Activated T-cell treated with anti-CD3 and anti-CD28 coated beads, Interleukin-2, amount 50 U/mL, for 4 hours (primary cell): ENCODE data around the gene ZNF211. TPM values are rescaled to one million over a fixed set of nuclear protein-coding genes. Genes with fewer than 3 reads are reported as not detected.

Experiments
- ATAC-seq, 2 donors: fragments of 200-7000 bp; cut with Tn5 transposase; one replicate each; pipeline ENCODE4 v1.10.0; 2021
- DNase-seq: peaks from one replicate; pipeline ENCODE4 v3.0.0-alpha.2; 2020
- H3K27me3 Mint-ChIP-seq: one replicate; pipeline ENCODE4 v1.8.0; 2021; ENCODE audit warnings: low read depth, mixed read lengths
- H3K36me3 Mint-ChIP-seq: one replicate; pipeline ENCODE4 v1.8.0; 2022; ENCODE audit warnings: mixed read lengths; ENCODE audit not compliant: insufficient read depth
- H3K4me1 Mint-ChIP-seq: one replicate; pipeline ENCODE4 v1.8.0; 2021; ENCODE audit warnings: low read depth, mixed read lengths
- H3K4me3 Mint-ChIP-seq: one replicate; pipeline ENCODE4 v1.8.0; 2021; ENCODE audit warnings: mild to moderate bottlenecking, moderate library complexity, mixed read lengths
- H3K9me3 Mint-ChIP-seq: one replicate; pipeline ENCODE4 v1.8.0; 2021; ENCODE audit warnings: mixed read lengths
- total RNA-seq, 3 donors: library from RNA; stranded (reverse); gene quantifications; one replicate each; pipeline ENCODE4 v1.2.1, GENCODE V29; 2021

ZNF211 gene
- total RNA-seq, 3 donors from 2014 or later: 4.1 to 4.5 (median 4.4) TPM

DNA sequence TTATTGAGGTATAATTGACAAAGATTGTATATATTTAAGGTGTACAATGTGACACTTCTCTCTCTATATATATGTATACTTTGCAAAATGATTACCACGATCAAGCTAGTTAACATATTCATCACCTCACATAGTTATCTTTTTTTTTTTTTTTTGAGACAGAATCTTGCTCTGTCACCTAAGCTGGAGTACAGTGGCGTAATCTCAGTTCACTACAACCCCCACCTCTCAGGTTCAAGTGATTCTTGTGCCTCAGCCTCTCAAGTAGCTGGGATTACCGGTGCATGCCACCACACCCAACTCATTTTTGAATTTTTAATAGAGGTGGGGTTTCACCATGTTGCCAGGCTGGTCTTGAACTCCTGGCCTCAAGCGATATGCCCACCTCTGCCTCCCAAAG lies 39.5 kb downstream of the ZNF211 start:
- Mint-ChIP-seq H3K36me3 (no peaks in the 10 kb centered on the region), H3K9me3 (peaks cover 13% of the 10 kb centered on the region), H3K4me1 (no peaks in the 10 kb centered on the region), H3K27me3 (peaks cover 37% of the 10 kb centered on the region), H3K4me3 (no peak overlapping the region)
- no peak for DNase-seq
- no peak for ATAC-seq

DNA sequence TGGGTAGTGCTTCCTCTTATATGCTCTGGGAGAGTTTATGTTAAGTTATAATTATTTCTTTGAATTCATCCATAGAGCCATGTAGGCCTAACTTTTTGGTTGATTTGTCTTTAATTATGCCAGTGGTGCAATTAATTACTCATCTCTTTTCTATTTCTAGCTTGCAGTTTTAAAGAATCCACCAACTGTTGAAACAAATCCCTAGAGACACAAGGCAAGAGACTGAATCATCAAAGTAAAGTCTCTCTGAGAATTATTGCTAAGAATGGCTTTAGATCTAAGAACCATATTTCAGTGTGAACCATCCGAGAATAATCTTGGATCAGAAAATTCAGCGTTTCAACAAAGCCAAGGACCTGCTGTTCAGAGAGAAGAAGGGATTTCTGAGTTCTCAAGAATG lies 42.9 kb downstream of the ZNF211 start:
- no peaks in the 10 kb centered on the region for H3K4me1 Mint-ChIP-seq
- H3K27me3 Mint-ChIP-seq: peaks cover 27% of the 10 kb centered on the region
- peaks cover 15% of the 10 kb centered on the region for H3K9me3 Mint-ChIP-seq
- H3K36me3 Mint-ChIP-seq: no peaks in the 10 kb centered on the region
- ATAC-seq: no peak
- H3K4me3 Mint-ChIP-seq: no peak overlapping the region
- DNase-seq: no peak

DNA sequence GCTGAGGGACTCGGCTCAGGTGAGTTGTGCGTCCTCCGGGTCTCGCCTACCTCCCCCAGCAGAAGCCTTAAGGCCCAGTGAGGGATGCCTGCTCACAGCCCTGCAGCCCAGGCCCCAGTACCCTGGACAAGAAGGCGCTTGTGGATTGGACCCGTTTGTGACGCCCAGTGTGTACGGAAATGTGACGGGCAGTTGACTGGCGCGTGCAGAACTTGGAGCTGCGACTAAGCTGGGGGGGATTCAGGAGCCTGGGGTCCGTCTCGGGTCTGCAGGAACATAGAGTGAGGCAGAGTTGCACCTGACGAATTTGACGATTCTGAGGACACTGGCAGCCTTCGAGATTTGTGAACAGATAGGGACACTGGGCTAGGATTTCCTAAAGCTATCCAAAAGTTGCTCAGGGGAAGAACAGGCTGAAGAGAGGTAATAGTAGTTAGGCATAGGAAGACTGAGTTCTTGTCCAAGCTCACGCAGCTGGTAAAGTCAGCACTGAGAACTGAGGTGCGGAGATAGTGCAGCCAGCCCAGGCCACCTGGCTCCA lies 49.3 kb downstream of the ZNF211 start:
- Mint-ChIP-seq H3K9me3 (peaks cover 51% of the 10 kb centered on the region), H3K36me3 (peaks cover 56% of the 10 kb centered on the region), H3K27me3 (no peaks in the 10 kb centered on the region), H3K4me1 (peaks cover 37% of the 10 kb centered on the region), H3K4me3 (peak overlapping the region; percentile 97)
- no peak for DNase-seq
- no peak for ATAC-seq

DNA sequence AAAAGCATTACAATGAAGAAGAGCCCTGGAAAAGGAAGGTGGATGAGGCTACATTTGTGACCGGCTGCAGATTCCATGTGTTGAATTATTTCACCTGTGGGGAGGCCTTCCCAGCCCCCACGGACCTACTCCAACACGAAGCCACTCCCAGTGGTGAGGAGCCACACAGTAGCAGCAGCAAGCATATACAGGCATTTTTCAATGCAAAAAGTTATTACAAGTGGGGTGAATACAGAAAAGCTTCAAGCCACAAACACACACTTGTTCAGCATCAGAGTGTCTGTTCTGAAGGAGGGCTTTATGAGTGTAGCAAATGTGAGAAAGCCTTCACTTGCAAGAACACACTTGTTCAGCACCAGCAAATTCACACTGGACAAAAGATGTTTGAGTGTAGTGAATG lies 53.8 kb downstream of the ZNF211 start:
- peaks cover 33% of the 10 kb centered on the region for H3K4me1 Mint-ChIP-seq
- peaks cover 65% of the 10 kb centered on the region for H3K9me3 Mint-ChIP-seq
- DNase-seq (no peak), ATAC-seq (no peak)
- H3K36me3 Mint-ChIP-seq: peaks cover 84% of the 10 kb centered on the region
- no peaks in the 10 kb centered on the region for H3K27me3 Mint-ChIP-seq
- H3K4me3 Mint-ChIP-seq: no peak overlapping the region

DNA sequence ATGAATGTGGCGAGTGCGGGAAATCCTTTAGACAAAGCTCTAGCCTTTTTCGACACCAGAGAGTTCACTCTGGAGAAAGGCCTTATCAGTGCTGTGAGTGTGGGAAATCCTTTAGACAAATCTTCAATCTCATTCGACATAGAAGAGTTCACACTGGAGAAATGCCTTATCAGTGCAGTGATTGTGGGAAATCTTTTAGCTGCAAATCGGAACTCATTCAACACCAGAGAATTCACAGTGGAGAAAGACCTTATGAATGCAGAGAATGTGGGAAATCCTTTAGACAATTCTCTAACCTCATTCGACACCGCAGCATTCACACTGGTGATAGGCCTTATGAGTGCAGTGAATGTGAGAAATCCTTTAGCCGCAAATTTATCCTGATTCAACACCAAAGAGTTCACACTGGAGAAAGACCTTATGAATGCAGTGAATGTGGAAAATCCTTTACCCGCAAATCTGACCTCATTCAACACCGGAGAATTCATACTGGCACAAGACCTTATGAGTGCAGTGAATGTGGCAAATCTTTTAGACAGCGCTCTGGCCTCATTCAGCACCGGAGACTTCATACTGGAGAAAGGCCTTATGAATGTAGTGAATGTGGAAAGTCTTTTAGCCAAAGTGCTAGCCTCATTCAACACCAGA lies 54.5 kb downstream of the ZNF211 start:
- DNase-seq: no peak
- ATAC-seq: no peak
- no peaks in the 10 kb centered on the region for H3K27me3 Mint-ChIP-seq
- H3K9me3 Mint-ChIP-seq: peaks cover 61% of the 10 kb centered on the region
- H3K36me3 Mint-ChIP-seq: peaks cover 78% of the 10 kb centered on the region
- no peak overlapping the region for H3K4me3 Mint-ChIP-seq
- H3K4me1 Mint-ChIP-seq: peaks cover 26% of the 10 kb centered on the region

DNA sequence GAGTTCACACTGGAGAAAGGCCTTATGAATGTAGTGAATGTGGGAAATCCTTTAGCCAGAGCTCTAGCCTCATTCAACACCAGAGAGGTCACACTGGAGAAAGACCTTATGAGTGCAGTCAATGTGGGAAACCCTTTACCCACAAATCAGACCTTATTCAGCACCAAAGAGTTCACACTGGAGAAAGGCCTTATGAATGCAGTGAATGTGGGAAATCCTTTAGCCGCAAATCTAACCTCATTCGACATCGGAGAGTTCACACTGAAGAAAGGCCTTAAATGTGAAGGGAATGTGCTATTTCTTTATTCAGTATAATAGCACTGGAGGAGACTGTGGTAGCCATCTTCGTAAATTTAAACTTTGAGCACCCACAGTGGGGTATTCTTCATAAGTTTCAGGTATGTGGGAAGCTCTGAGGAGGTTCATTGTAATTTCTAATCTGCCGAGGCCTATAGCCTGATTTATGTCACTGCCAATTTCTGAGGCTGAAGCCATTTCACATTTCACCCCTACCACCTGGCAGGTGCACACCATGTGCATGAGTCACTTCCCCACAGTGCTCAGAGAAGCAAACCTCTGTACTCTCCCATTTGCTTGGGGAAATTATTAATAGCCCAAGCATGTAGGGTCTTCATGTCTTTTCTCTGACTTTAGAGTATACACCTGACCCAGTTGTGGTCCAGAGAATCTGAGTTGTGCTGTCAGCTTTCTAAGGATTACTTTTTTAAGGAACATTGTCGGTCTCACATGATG lies 55.2 kb downstream of the ZNF211 start:
- Mint-ChIP-seq H3K36me3 (peaks cover 76% of the 10 kb centered on the region), H3K4me1 (peaks cover 19% of the 10 kb centered on the region), H3K4me3 (no peak overlapping the region), H3K9me3 (peaks cover 60% of the 10 kb centered on the region), H3K27me3 (no peaks in the 10 kb centered on the region)
- ATAC-seq: no peak
- no peak for DNase-seq

DNA sequence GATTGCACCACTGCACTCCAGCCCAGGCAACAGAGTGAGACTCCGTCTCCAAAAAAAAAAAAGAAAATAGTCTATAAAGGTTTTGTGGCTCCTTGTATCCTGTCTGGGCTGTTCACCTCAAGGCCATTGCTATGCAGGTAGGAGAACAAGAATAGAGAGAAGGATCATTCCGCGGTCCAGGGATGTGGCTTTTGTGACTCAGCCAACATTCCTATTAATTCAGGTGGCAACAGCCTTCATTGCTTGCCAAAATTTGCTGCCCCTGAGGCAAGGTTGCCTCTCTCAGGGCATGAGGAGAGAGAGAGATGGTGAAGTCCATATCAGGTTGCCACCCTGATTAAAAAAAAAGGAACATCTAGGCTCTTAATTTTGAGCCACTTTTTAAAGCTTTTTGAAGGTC lies 56.8 kb downstream of the ZNF211 start:
- DNase-seq (no peak), ATAC-seq (no peak)
- peaks cover 58% of the 10 kb centered on the region for H3K9me3 Mint-ChIP-seq
- H3K4me1 Mint-ChIP-seq: peaks cover 3% of the 10 kb centered on the region
- H3K27me3 Mint-ChIP-seq: no peaks in the 10 kb centered on the region
- peaks cover 69% of the 10 kb centered on the region for H3K36me3 Mint-ChIP-seq
- H3K4me3 Mint-ChIP-seq: no peak overlapping the region

Other genes with a start within 250 kb of the ZNF211 start
- gene ZNF548, start 243.3 kb upstream of the ZNF211 start, total RNA-seq: 10 to 100 TPM in 1 of 3 donors, 1 to 10 TPM in 2; 6.3 to 10.7 (median 8.7) TPM
- gene ZNF17, start 222.0 kb upstream of the ZNF211 start, total RNA-seq: 10 to 100 TPM in 2 of 3 donors, 1 to 10 TPM in 1; 8.9 to 11.1 (median 10.8) TPM
- gene ZNF749, start 197.8 kb upstream of the ZNF211 start, total RNA-seq: 10 to 100 TPM; 23.2 to 32.8 (median 26.5) TPM
- under 1 TPM in 1 of 3 donors, not detected in 2; 0.08 TPM for gene VN1R1, start 176.0 kb upstream of the ZNF211 start, total RNA-seq
- gene ZNF772, start 155.6 kb upstream of the ZNF211 start, total RNA-seq: 1 to 10 TPM; 3.1 to 3.7 (median 3.2) TPM
- gene ZNF419, start 145.4 kb upstream of the ZNF211 start, total RNA-seq: 1 to 10 TPM; 3.3 to 4.2 (median 3.9) TPM
- 1 to 10 TPM; 4.5 to 4.6 (median 4.5) TPM for gene ZNF773, start 133.2 kb upstream of the ZNF211 start, total RNA-seq
- 1 to 10 TPM; 3.2 to 4.1 (median 3.8) TPM for gene ZNF549, start 105.8 kb upstream of the ZNF211 start, total RNA-seq
- gene ZNF550, start 73.3 kb upstream of the ZNF211 start, total RNA-seq: 10 to 100 TPM in 1 of 3 donors, 1 to 10 TPM in 2; 8.3 to 10.9 (median 8.7) TPM
- gene ZNF416, start 54.3 kb upstream of the ZNF211 start, total RNA-seq: 1 to 10 TPM; 2.8 to 2.9 (median 2.8) TPM
- gene ZIK1, start 49.0 kb upstream of the ZNF211 start, total RNA-seq: 1 to 10 TPM; 3.7 to 5.6 (median 5.1) TPM
- 1 to 10 TPM; 4.7 to 7.7 (median 4.9) TPM for gene ZNF530, start 33.3 kb upstream of the ZNF211 start, total RNA-seq
- 10 to 100 TPM; 13.7 to 18.9 (median 13.7) TPM for gene ZNF134, start 18.9 kb upstream of the ZNF211 start, total RNA-seq
- not detected for gene ZSCAN4, start 35.8 kb downstream of the ZNF211 start, total RNA-seq
- 1 to 10 TPM; 8.7 to 9.7 (median 9.2) TPM for gene ZNF551, start 48.8 kb downstream of the ZNF211 start, total RNA-seq
- 1 to 10 TPM; 1.3 to 2.1 (median 1.6) TPM for gene ZNF154, start 76.0 kb downstream of the ZNF211 start, total RNA-seq
- gene ZNF671, start 94.5 kb downstream of the ZNF211 start, total RNA-seq: 1 to 10 TPM; 4.0 to 6.9 (median 5.9) TPM
- 1 to 10 TPM; 5.5 to 7.6 (median 5.7) TPM for gene ZNF776, start 113.6 kb downstream of the ZNF211 start, total RNA-seq
- gene ZNF586, start 136.5 kb downstream of the ZNF211 start, total RNA-seq: 10 to 100 TPM; 14.7 to 17.6 (median 15.5) TPM
- gene ZNF552, start 181.7 kb downstream of the ZNF211 start, total RNA-seq: 1 to 10 TPM; 6.4 to 7.9 (median 6.6) TPM
- 10 to 100 TPM; 22.6 to 29.1 (median 27.9) TPM for gene ZNF587B, start 197.1 kb downstream of the ZNF211 start, total RNA-seq
- gene ZNF587, start 216.7 kb downstream of the ZNF211 start, total RNA-seq: 10 to 100 TPM; 17.9 to 22.1 (median 20.8) TPM